HL-60 (cell line): ENCODE data around the gene NHSL1.

Experiments used
- POLR2AphosphoS5 ChIP-seq: IDR thresholded peaks from 2 replicates; pipeline ENCODE4 v1.6.1; 2012; ENCODE audit warnings: low read depth
- TF ChIP-seq, protein P1 (sequence below): IDR thresholded peaks from one replicate; pipeline ENCODE4 v1.5.1; 2011; ENCODE audit warnings: low read length, control low read depth, inconsistent platforms; ENCODE audit not compliant: insufficient read depth
- TF ChIP-seq, protein P2 (sequence below): IDR thresholded peaks from 2 replicates; pipeline ENCODE4 v1.6.1; 2012; ENCODE audit warnings: low read depth; ENCODE audit not compliant: insufficient replicate concordance

DNA sequence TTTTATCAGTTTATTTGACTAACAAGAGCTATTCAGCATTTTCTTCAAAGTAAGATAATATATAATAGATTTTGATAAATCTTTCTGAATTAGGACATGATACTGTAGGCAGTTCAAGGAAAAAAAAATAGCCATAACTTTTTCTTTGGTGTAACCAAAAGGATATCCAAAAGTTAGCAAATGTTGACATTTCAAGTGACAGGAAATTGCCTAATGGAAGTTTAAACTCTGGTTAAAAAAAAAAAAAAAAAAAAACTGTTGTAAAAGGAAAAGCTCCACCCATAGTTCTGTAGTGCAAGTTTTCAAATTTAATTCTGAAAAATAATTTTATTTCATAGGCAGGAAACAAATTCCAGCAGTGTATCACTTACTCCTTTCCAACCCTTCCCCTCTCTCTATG is 76.4 kb downstream of the NHSL1 start:
- TF ChIP-seq, protein P1, sequence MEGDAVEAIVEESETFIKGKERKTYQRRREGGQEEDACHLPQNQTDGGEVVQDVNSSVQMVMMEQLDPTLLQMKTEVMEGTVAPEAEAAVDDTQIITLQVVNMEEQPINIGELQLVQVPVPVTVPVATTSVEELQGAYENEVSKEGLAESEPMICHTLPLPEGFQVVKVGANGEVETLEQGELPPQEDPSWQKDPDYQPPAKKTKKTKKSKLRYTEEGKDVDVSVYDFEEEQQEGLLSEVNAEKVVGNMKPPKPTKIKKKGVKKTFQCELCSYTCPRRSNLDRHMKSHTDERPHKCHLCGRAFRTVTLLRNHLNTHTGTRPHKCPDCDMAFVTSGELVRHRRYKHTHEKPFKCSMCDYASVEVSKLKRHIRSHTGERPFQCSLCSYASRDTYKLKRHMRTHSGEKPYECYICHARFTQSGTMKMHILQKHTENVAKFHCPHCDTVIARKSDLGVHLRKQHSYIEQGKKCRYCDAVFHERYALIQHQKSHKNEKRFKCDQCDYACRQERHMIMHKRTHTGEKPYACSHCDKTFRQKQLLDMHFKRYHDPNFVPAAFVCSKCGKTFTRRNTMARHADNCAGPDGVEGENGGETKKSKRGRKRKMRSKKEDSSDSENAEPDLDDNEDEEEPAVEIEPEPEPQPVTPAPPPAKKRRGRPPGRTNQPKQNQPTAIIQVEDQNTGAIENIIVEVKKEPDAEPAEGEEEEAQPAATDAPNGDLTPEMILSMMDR = no peak
- no peak for TF ChIP-seq POLR2AphosphoS5
- TF ChIP-seq, protein P2, sequence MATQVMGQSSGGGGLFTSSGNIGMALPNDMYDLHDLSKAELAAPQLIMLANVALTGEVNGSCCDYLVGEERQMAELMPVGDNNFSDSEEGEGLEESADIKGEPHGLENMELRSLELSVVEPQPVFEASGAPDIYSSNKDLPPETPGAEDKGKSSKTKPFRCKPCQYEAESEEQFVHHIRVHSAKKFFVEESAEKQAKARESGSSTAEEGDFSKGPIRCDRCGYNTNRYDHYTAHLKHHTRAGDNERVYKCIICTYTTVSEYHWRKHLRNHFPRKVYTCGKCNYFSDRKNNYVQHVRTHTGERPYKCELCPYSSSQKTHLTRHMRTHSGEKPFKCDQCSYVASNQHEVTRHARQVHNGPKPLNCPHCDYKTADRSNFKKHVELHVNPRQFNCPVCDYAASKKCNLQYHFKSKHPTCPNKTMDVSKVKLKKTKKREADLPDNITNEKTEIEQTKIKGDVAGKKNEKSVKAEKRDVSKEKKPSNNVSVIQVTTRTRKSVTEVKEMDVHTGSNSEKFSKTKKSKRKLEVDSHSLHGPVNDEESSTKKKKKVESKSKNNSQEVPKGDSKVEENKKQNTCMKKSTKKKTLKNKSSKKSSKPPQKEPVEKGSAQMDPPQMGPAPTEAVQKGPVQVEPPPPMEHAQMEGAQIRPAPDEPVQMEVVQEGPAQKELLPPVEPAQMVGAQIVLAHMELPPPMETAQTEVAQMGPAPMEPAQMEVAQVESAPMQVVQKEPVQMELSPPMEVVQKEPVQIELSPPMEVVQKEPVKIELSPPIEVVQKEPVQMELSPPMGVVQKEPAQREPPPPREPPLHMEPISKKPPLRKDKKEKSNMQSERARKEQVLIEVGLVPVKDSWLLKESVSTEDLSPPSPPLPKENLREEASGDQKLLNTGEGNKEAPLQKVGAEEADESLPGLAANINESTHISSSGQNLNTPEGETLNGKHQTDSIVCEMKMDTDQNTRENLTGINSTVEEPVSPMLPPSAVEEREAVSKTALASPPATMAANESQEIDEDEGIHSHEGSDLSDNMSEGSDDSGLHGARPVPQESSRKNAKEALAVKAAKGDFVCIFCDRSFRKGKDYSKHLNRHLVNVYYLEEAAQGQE = no peak
